ENCODE measurements around the gene PRM3.
"Not testable (repeated sequence)": the region's sequence is repeated elsewhere in the genome, so short reads cannot be mapped to it uniquely, and the experiment has no call there.

Gene PRM3

GRCh38 chr16:11298143-11298900 is 24.9 kb upstream of the PRM3 start:
- H3K4me1 Mint-ChIP-seq = peaks cover 40 to 67% of the 10 kb centered on the region in 2 donors
- no peaks in the 10 kb centered on the region for H3K27me3 Mint-ChIP-seq
- peak overlapping the region; percentile 96 for H3K27ac Mint-ChIP-seq
- peak overlapping the region; percentile 72 to 74 for H3K4me3 Mint-ChIP-seq
- no peaks in the 10 kb centered on the region for H3K36me3 Mint-ChIP-seq
- DNase-seq (no peak), ATAC-seq (replicated peaks) (no peak)
- no peaks in the 10 kb centered on the region for H3K9me3 Mint-ChIP-seq

- no peaks in the 10 kb centered on the region for H3K36me3 Mint-ChIP-seq
- ATAC-seq (replicated peaks) (peak; percentile 91 to 93), DNase-seq (peak; percentile 91)
- no peaks in the 10 kb centered on the region for H3K9me3 Mint-ChIP-seq
- peaks cover 41 to 69% of the 10 kb centered on the region in 2 donors for H3K4me1 Mint-ChIP-seq
- H3K4me3 Mint-ChIP-seq = peak overlapping the region; percentile 72 to 74
- H3K27me3 Mint-ChIP-seq = no peaks in the 10 kb centered on the region
- H3K27ac Mint-ChIP-seq = peak overlapping the region; percentile 96
Measured at GRCh38 chr16:11297492-11298142, 24.2 kb upstream of the PRM3 start.

DNA sequence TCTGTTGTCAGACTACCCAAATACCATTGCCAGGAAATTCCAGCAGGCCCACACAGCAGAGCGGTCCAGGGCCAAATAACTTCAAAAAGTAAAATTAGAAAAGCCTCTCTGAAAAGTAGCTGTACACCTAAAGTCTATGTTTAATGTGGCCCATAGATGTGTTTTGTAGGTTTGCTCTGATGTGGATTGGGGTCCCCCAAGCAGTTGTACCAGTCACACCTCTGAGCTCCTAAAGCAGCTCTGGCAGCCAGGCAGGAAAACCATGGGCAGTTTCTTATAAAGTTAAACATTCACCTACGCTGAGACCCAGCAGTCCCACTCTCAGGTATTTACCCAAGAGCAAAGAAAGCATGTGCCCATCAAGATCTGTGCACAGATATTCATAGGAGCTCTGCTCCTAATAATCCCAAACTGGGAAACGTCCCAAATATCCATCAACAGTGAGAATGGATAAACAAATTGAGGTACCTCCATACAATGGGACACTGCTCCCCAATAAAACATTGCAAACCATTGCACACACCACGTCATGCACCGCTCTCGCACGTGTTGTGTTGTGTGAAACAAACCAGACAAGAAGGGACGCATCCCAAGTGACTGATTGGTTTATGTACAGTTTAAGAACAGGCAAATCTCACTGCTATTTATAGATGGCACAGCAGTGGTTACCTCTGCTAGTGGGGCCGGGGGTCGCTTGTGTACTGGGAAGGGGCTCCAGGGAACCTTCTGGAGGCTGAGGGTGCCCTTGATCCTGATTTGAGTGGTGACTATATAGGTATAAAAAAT is 23.5 kb upstream of the PRM3 start:
- Mint-ChIP-seq H3K4me3 (peak overlapping the region; percentile 72 to 74), H3K36me3 (no peaks in the 10 kb centered on the region), H3K9me3 (no peaks in the 10 kb centered on the region), H3K27ac (peak overlapping the region; percentile 96), H3K4me1 (peaks cover 38 to 69% of the 10 kb centered on the region in 2 donors), H3K27me3 (no peaks in the 10 kb centered on the region)
- no peak for DNase-seq
- ATAC-seq (replicated peaks) = peak; percentile 17 to 22

GRCh38 chr16:11296351-11296705 is 22.9 kb upstream of the PRM3 start:
- no peaks in the 10 kb centered on the region for H3K27me3 Mint-ChIP-seq
- H3K4me3 Mint-ChIP-seq = no peak overlapping the region
- H3K4me1 Mint-ChIP-seq = peaks cover 36 to 69% of the 10 kb centered on the region in 2 donors
- DNase-seq = no peak
- no peak overlapping the region for H3K27ac Mint-ChIP-seq
- no peak for ATAC-seq (replicated peaks)
- H3K36me3 Mint-ChIP-seq = no peaks in the 10 kb centered on the region
- no peaks in the 10 kb centered on the region for H3K9me3 Mint-ChIP-seq

GRCh38 chr16:11295672-11296071 is 22.2 kb upstream of the PRM3 start:
- H3K27me3 Mint-ChIP-seq = no peaks in the 10 kb centered on the region
- no peak for DNase-seq
- H3K27ac Mint-ChIP-seq = no peak overlapping the region
- no peak overlapping the region for H3K4me3 Mint-ChIP-seq
- ATAC-seq (replicated peaks) = no peak
- H3K36me3 Mint-ChIP-seq = no peaks in the 10 kb centered on the region
- H3K4me1 Mint-ChIP-seq = peaks cover 36 to 65% of the 10 kb centered on the region in 2 donors
- no peaks in the 10 kb centered on the region for H3K9me3 Mint-ChIP-seq

- H3K9me3 Mint-ChIP-seq = no peaks in the 10 kb centered on the region
- H3K27me3 Mint-ChIP-seq = no peaks in the 10 kb centered on the region
- H3K36me3 Mint-ChIP-seq = no peaks in the 10 kb centered on the region
- H3K27ac Mint-ChIP-seq = peak overlapping the region; percentile 51
- ATAC-seq (replicated peaks) (no peak), DNase-seq (no peak)
- H3K4me3 Mint-ChIP-seq = no peak overlapping the region
- H3K4me1 Mint-ChIP-seq = peaks cover 34 to 58% of the 10 kb centered on the region in 2 donors
Measured at GRCh38 chr16:11292076-11292748, 18.8 kb upstream of the PRM3 start.

GRCh38 chr16:11291091-11291703 is 17.8 kb upstream of the PRM3 start:
- no peaks in the 10 kb centered on the region for H3K27me3 Mint-ChIP-seq
- ATAC-seq (replicated peaks) = no peak

DNA sequence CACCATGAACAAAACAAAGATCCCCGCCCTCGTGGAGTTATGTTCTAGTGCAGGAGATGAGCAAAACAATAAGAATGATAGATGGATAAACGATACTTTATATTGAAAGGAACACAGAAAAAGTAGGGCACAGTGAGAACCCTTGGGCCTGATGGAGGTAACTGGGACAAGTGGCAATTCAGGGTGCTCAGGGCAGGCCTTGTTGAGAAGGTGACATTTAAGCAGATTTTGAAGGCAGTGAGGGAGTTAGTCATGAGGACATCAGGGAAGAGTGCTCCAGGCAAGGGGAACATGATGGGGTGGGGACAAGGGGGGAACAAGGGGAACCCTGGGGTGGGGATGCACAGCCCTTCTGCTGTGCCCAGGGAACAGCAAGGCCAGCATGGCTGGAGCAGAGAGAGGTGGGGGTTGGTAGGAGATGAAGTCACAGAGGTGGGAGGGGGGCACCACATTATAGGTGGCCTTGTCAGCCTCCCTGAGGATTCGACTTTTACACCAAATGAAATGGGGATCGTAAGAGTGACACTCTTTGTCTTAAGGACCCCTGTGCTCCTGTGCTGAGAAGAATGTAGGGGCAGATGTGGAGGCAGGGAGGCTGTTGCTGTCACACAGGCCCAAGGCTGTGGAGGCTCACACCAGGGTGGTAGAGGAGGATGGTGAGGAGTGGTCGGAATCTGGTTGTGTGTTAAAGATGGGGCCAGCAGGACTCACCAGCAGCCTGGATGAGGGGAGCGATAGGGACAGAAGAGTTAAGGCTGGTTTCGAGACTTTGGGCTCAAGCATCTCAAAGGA is 16.9 kb upstream of the PRM3 start:
- H3K27me3 Mint-ChIP-seq = no peaks in the 10 kb centered on the region
- peaks cover 0 to 4% of the 10 kb centered on the region in 2 donors for H3K36me3 Mint-ChIP-seq
- ATAC-seq (replicated peaks) = no peak
- H3K4me3 Mint-ChIP-seq = no peak overlapping the region
- H3K27ac Mint-ChIP-seq = no peak overlapping the region
- DNase-seq = no peak
- no peaks in the 10 kb centered on the region for H3K9me3 Mint-ChIP-seq
- H3K4me1 Mint-ChIP-seq = peaks cover 41 to 65% of the 10 kb centered on the region in 2 donors

More at GRCh38 chr16:11291091-11291703, 17.8 kb upstream of the PRM3 start:
- DNase-seq = no peak
- Mint-ChIP-seq H3K36me3 (no peaks in the 10 kb centered on the region), H3K9me3 (no peaks in the 10 kb centered on the region), H3K4me1 (peaks cover 33 to 58% of the 10 kb centered on the region in 2 donors), H3K4me3 (no peak overlapping the region), H3K27ac (no peak overlapping the region)

DNA sequence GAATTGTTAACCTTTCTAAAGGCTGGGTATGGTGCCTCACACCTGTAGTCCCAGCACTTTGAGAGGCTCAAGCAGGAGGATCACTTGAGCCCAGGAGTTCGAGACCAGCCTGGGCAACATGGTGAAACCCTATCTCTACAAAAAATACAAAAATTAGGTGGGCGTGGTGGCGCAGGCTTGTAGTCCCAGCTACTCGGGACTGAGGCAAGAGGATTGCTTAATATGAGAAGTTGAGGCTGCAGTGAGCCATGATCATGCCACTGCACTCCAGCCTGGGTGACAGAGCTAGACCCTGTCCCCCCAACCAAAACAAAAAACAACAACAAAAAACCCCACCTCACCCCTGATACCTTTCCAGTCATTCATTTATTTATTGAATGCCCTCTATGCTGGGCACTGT is 16.3 kb upstream of the PRM3 start:
- H3K27ac Mint-ChIP-seq; H3K27me3 Mint-ChIP-seq; H3K36me3 Mint-ChIP-seq; H3K9me3 Mint-ChIP-seq; DNase-seq; ATAC-seq (replicated peaks); H3K4me3 Mint-ChIP-seq: not testable (repeated sequence)
- peaks cover 41 to 69% of the 10 kb centered on the region in 2 donors for H3K4me1 Mint-ChIP-seq

- ATAC-seq (replicated peaks) (no peak), DNase-seq (no peak)
- Mint-ChIP-seq H3K36me3 (peaks cover 0 to 4% of the 10 kb centered on the region in 2 donors), H3K9me3 (no peaks in the 10 kb centered on the region), H3K4me1 (peaks cover 42 to 66% of the 10 kb centered on the region in 2 donors), H3K4me3 (no peak overlapping the region), H3K27ac (no peak overlapping the region), H3K27me3 (no peaks in the 10 kb centered on the region)
Measured at GRCh38 chr16:11289202-11289601, 15.8 kb upstream of the PRM3 start.

- peak overlapping the region in 1 of 2 donors; percentile 25 for H3K4me3 Mint-ChIP-seq
- H3K4me1 Mint-ChIP-seq = peaks cover 43 to 58% of the 10 kb centered on the region in 2 donors
- H3K27me3 Mint-ChIP-seq = no peaks in the 10 kb centered on the region
- no peaks in the 10 kb centered on the region for H3K9me3 Mint-ChIP-seq
- no peak for DNase-seq
- H3K27ac Mint-ChIP-seq = peak overlapping the region; percentile 11
- peaks cover 0 to 4% of the 10 kb centered on the region in 2 donors for H3K36me3 Mint-ChIP-seq
- ATAC-seq (replicated peaks) = peak; percentile 41 to 57
Measured at GRCh38 chr16:11285842-11286241, 12.4 kb upstream of the PRM3 start.

GRCh38 chr16:11283820-11284248 is 10.4 kb upstream of the PRM3 start:
- peaks cover 44 to 62% of the 10 kb centered on the region in 2 donors for H3K4me1 Mint-ChIP-seq
- H3K27ac Mint-ChIP-seq = no peak overlapping the region
- DNase-seq (no peak), ATAC-seq (replicated peaks) (no peak)
- H3K4me3 Mint-ChIP-seq = no peak overlapping the region
- H3K36me3 Mint-ChIP-seq = peaks cover 0 to 4% of the 10 kb centered on the region in 2 donors
- H3K9me3 Mint-ChIP-seq = no peaks in the 10 kb centered on the region
- H3K27me3 Mint-ChIP-seq = no peaks in the 10 kb centered on the region
